Measurements from ENCODE around the gene TSEN34.
"Not testable (repeated sequence)": the region's sequence is repeated elsewhere in the genome, so short reads cannot be mapped to it uniquely, and the experiment has no call there.

The TSEN34 gene

GRCh38 chr19:54189145-54189734 is 1.9 kb upstream of the TSEN34 start, which contains the start of gene MBOAT7:
Gene MBOAT7 (minus strand): TSS chr19:54189580. CDS start chr19:54188508, 1,072 bp downstream.
- DNase-seq = no peak

GRCh38 chr19:54189735-54190502 is 1.2 kb upstream of the TSEN34 start:
- peak; percentile 99 to 100 for DNase-seq

- peak; percentile 100 for DNase-seq
These were observed 551 bp upstream of the TSEN34 start for GRCh38 chr19:54190503-54191010.

GRCh38 chr19:54191811-54192453 is 824 bp downstream of the TSEN34 start:
- no peak for DNase-seq

GRCh38 chr19:54193011-54193410 is 1.9 kb downstream of the TSEN34 start:
- no peak for DNase-seq

GRCh38 chr19:54194463-54194862 is 3.4 kb downstream of the TSEN34 start:
- DNase-seq = not testable (repeated sequence)

GRCh38 chr19:54196536-54196935 is 5.4 kb downstream of the TSEN34 start:
- DNase-seq = no peak

- DNase-seq = no peak
These were observed 6.0 kb downstream of the TSEN34 start for GRCh38 chr19:54197121-54197520.

- DNase-seq = no peak
These were observed 8.3 kb downstream of the TSEN34 start for GRCh38 chr19:54199401-54199800.

GRCh38 chr19:54201172-54201701 is 10.1 kb downstream of the TSEN34 start:
- DNase-seq = no peak

- no peak for DNase-seq
These were observed 10.9 kb downstream of the TSEN34 start for GRCh38 chr19:54201980-54202379.

GRCh38 chr19:54203151-54203611 is 12.1 kb downstream of the TSEN34 start:
- no peak for DNase-seq

GRCh38 chr19:54204767-54205468 is 13.8 kb downstream of the TSEN34 start:
- DNase-seq = no peak

- DNase-seq = no peak
These were observed 15.1 kb downstream of the TSEN34 start for GRCh38 chr19:54206030-54206830.

GRCh38 chr19:54206831-54207177 is 15.7 kb downstream of the TSEN34 start:
- DNase-seq = no peak

GRCh38 chr19:54207193-54207592 is 16.1 kb downstream of the TSEN34 start:
- DNase-seq = not testable (repeated sequence)

GRCh38 chr19:54207676-54207982 is 16.5 kb downstream of the TSEN34 start:
- no peak for DNase-seq

GRCh38 chr19:54207983-54208783 is 17.1 kb downstream of the TSEN34 start:
- DNase-seq = peak in 1 of 2 experiments; percentile 31

- no peak for DNase-seq
These were observed 17.6 kb downstream of the TSEN34 start for GRCh38 chr19:54208784-54209057.

- no peak for DNase-seq
These were observed 18.1 kb downstream of the TSEN34 start for GRCh38 chr19:54209058-54209810.
